H9 (cell line): Measurements from ENCODE around the gene F13A1. TPM values are rescaled to one million over a fixed set of nuclear protein-coding genes. Genes with fewer than 3 reads are reported as not detected.

Experiments
- DNase-seq: peaks from one replicate; pipeline ENCODE4 v3.0.0-alpha.2; 2017
- H2AFZ ChIP-seq: one replicate; pipeline ENCODE4 v1.6.1; 2013; ENCODE audit warnings: mild to moderate bottlenecking, low read length, control low read depth, moderate library complexity
- H2AK5ac ChIP-seq: 2 replicates; pipeline ENCODE4 v1.6.1; 2013; ENCODE audit warnings: low read length, control low read depth, mixed read lengths; ENCODE audit not compliant: insufficient read length
- H2BK120ac ChIP-seq: one replicate; pipeline ENCODE4 v1.6.1; 2013; ENCODE audit warnings: low read depth, mild to moderate bottlenecking, low read length, control low read depth, inconsistent platforms; ENCODE audit not compliant: poor library complexity, severe bottlenecking
- H2BK12ac ChIP-seq: 2 replicates; pipeline ENCODE4 v1.6.1; 2013; ENCODE audit warnings: low read length, control low read depth, mixed read lengths, low read depth; ENCODE audit not compliant: insufficient read length
- H2BK15ac ChIP-seq: 2 replicates; pipeline ENCODE4 v1.6.1; 2013; ENCODE audit warnings: low read depth, low read length, control low read depth
- H2BK20ac ChIP-seq: one replicate; pipeline ENCODE4 v1.6.1; 2013; ENCODE audit warnings: low read depth, mild to moderate bottlenecking, low read length, control low read depth, inconsistent platforms; ENCODE audit not compliant: poor library complexity, severe bottlenecking
- H2BK5ac ChIP-seq: 2 replicates; pipeline ENCODE4 v1.6.1; 2013; ENCODE audit warnings: low read length, control low read depth, mixed read lengths; ENCODE audit not compliant: insufficient read length
- H3K14ac ChIP-seq: 2 replicates; pipeline ENCODE4 v1.6.1; 2013; ENCODE audit warnings: low read length, control low read depth; ENCODE audit not compliant: insufficient read depth
- H3K18ac ChIP-seq: 2 replicates; pipeline ENCODE4 v1.6.1; 2013; ENCODE audit warnings: low read depth, mild to moderate bottlenecking, mixed read lengths, low read length, control low read depth; ENCODE audit not compliant: insufficient read length
- H3K23ac ChIP-seq: 2 replicates; pipeline ENCODE4 v1.6.1; 2013; ENCODE audit warnings: low read length, control low read depth, mixed read lengths, low read depth; ENCODE audit not compliant: insufficient read length
- H3K23me2 ChIP-seq: 2 replicates; pipeline ENCODE4 v1.6.1; 2013; ENCODE audit warnings: low read depth, mild to moderate bottlenecking, mixed read lengths, low read length, control low read depth; ENCODE audit not compliant: insufficient read length, poor library complexity, severe bottlenecking
- H3K27ac ChIP-seq: 2 replicates; pipeline ENCODE4 v1.5.1; 2013; ENCODE audit warnings: low read length, control low read depth, mixed read lengths, low read depth; ENCODE audit not compliant: insufficient read length
- H3K27me3 ChIP-seq: 2 replicates; pipeline ENCODE4 v1.6.1; 2013; ENCODE audit warnings: low read length, control low read depth, inconsistent platforms; ENCODE audit not compliant: insufficient read depth
- H3K4ac ChIP-seq: 2 replicates; pipeline ENCODE4 v1.6.1; 2013; ENCODE audit warnings: low read depth, mild to moderate bottlenecking, control low read depth, inconsistent platforms, low read length, moderate library complexity
- H3K4me1 ChIP-seq: 2 replicates; pipeline ENCODE4 v1.6.1; 2013; ENCODE audit warnings: low read length, control low read depth, inconsistent platforms; ENCODE audit not compliant: insufficient read depth
- H3K4me2 ChIP-seq: 2 replicates; pipeline ENCODE4 v1.6.1; 2013; ENCODE audit warnings: low read length, control low read depth, mixed read lengths; ENCODE audit not compliant: insufficient read length, insufficient read depth
- H3K56ac ChIP-seq: 2 replicates; pipeline ENCODE4 v1.6.1; 2013; ENCODE audit warnings: low read depth, mild to moderate bottlenecking, mixed read lengths, low read length, control low read depth; ENCODE audit not compliant: insufficient read length
- H3K79me1 ChIP-seq: 2 replicates; pipeline ENCODE4 v1.6.1; 2013; ENCODE audit warnings: low read depth, mild to moderate bottlenecking, moderate library complexity, low read length, control low read depth, inconsistent platforms; ENCODE audit not compliant: insufficient read depth, poor library complexity, severe bottlenecking
- H3K79me2 ChIP-seq: 2 replicates; pipeline ENCODE4 v1.6.1; 2013; ENCODE audit warnings: low read length, control low read depth, inconsistent platforms; ENCODE audit not compliant: insufficient read depth
- H3K9ac ChIP-seq: 2 replicates; pipeline ENCODE4 v1.6.1; 2013; ENCODE audit warnings: low read length, control low read depth, mixed read lengths; ENCODE audit not compliant: insufficient read length; ENCODE audit errors: extremely low read depth
- H3K9me3 ChIP-seq: one replicate; pipeline ENCODE4 v1.6.1; 2013; ENCODE audit warnings: low read depth, low read length, inconsistent platforms; ENCODE audit not compliant: control insufficient read depth
- H3T11ph ChIP-seq: one replicate; pipeline ENCODE4 v1.6.1; 2013; ENCODE audit warnings: mild to moderate bottlenecking, low read length, control low read depth, inconsistent platforms
- H4K20me1 ChIP-seq: one replicate; pipeline ENCODE4 v1.6.1; 2013; ENCODE audit not compliant: control insufficient read depth, insufficient read length, insufficient read depth
- H4K5ac ChIP-seq: 2 replicates; pipeline ENCODE4 v1.6.1; 2013; ENCODE audit warnings: low read depth, mild to moderate bottlenecking, mixed read lengths, low read length, control low read depth; ENCODE audit not compliant: insufficient read length
- H4K8ac ChIP-seq: replicated peaks from 2 replicates; pipeline ENCODE4 v1.6.1; 2013; ENCODE audit warnings: low read length, control low read depth, mixed read lengths, low read depth; ENCODE audit not compliant: insufficient read length
- H4K91ac ChIP-seq: 2 replicates; pipeline ENCODE4 v1.6.1; 2013; ENCODE audit warnings: low read depth, mild to moderate bottlenecking, moderate library complexity, mixed read lengths, low read length, control low read depth; ENCODE audit not compliant: insufficient read length
- H3K27ac Mint-ChIP-seq, 3 experiments: 2 replicates in 2 of 3; 3 replicates in 1 of 3; pipeline ENCODE4 v1.8.0; 2020 to 2021; ENCODE audit warnings: mixed read lengths in 3 of 3, mild to moderate bottlenecking in 1 of 3, moderate library complexity in 1 of 3
- H3K27me3 Mint-ChIP-seq: 2 replicates; pipeline ENCODE4 v1.8.0; 2021; ENCODE audit warnings: low read depth, mild to moderate bottlenecking, moderate library complexity, mixed read lengths
- H3K36me3 Mint-ChIP-seq, 3 experiments: 2 replicates in 2 of 3; 3 replicates in 1 of 3; pipeline ENCODE4 v1.8.0; 2020 to 2021; ENCODE audit warnings: low read depth in 3 of 3, mixed read lengths in 3 of 3; ENCODE audit not compliant: insufficient read depth in 1 of 3
- H3K4me1 Mint-ChIP-seq, 2 experiments: 2 replicates each; pipeline ENCODE4 v1.8.0; 2020; ENCODE audit warnings: mixed read lengths in 2 of 2
- H3K4me3 Mint-ChIP-seq, 2 experiments: 2 replicates in 1 of 2; 3 replicates in 1 of 2; pipeline ENCODE4 v1.8.0; 2020 to 2021; ENCODE audit warnings: mild to moderate bottlenecking in 2 of 2, mixed read lengths in 2 of 2, moderate library complexity in 1 of 2
- H3K9me3 Mint-ChIP-seq, 2 experiments: 2 replicates in 1 of 2; 3 replicates in 1 of 2; pipeline ENCODE4 v1.8.0; 2020; ENCODE audit warnings: mild to moderate bottlenecking in 2 of 2, mixed read lengths in 2 of 2, moderate library complexity in 1 of 2
- WGBS: extraction: QIAGEN DNeasy Blood & Tissue Kit; methylation state at CpG from one replicate; pipeline ENCODE4 v1.1.7; 2013; ENCODE audit warnings: missing lambda C conversion rate, low lambda C conversion rate, mixed read lengths; ENCODE audit not compliant: insufficient read length; ENCODE audit errors: extremely low coverage; 5-methylcytosine and 5-hydroxymethylcytosine counted together
- total RNA-seq: library from RNA; stranded (reverse); gene quantifications from 2 replicates; pipeline ENCODE4 v1.2.1, GENCODE V29; 2021
- TF ChIP-seq, protein P1 (sequence below): fragments of 200-600 bp; sonication (generic); conservative IDR thresholded peaks from 3 replicates; pipeline ENCODE4 v1.8.0; 2021; ENCODE audit warnings: antibody characterized with exemption, mild to moderate bottlenecking

The F13A1 gene
- total RNA-seq, 1 experiment from 2014 or later = 0.15 TPM

DNA sequence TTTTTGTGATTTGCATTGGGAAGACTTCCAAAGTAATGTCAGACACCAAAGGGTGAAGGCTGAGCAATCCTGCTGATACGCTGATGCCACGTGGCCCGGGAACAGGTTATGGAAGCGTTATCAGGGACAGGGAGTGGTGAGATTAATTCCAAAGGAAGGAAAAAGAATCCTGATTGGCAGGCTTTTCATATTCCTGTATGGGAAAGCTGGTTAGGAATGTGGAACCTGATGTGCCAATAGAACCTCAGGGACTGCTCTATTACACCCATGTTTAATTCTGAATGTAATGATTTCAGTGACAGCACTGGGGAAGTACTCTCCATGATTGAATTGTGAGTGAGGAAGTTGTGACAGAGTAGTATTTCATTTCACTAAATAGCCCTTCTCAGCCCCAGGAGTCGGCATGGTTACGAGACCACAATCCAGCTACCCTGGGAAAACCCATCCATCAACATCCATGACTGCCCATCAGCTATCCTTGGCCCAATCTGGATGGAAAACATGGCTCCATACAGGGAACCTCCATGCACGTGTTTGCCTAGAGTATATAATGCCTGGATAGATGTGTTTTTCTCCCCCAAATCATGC is 49.4 kb downstream of the F13A1 start:
- DNase-seq = no peak
- Histone ChIP-seq H4K91ac (no peak overlapping the region), H3K79me2 (no peaks in the 10 kb centered on the region), H4K5ac (no peak overlapping the region), H2BK20ac (no peak overlapping the region), H2AK5ac (no peak overlapping the region), H3K27ac (no peak overlapping the region), H3K9me3 (no peaks in the 10 kb centered on the region), H4K8ac (no peak overlapping the region), H2BK120ac (no peak overlapping the region), H3K9ac (no peak overlapping the region), H3K23me2 (no peaks in the 10 kb centered on the region), H3K14ac (no peak overlapping the region), H3K79me1 (no peaks in the 10 kb centered on the region), H3K27me3 (no peaks in the 10 kb centered on the region), H3K56ac (no peak overlapping the region), H3K4ac (no peak overlapping the region), H4K20me1 (no peaks in the 10 kb centered on the region), H2BK5ac (no peak overlapping the region), H3K4me2 (no peak overlapping the region), H2BK12ac (no peak overlapping the region), H3K18ac (no peak overlapping the region), H2AFZ (no peak overlapping the region), H3T11ph (no peak overlapping the region), H2BK15ac (no peak overlapping the region), H3K4me1 (no peaks in the 10 kb centered on the region), H3K23ac (no peak overlapping the region)
- no CpG with 5 or more reads among the region's 7 CpGs for WGBS
- Mint-ChIP-seq H3K27me3 (peaks cover 4% of the 10 kb centered on the region), H3K9me3 (no peaks in the 10 kb centered on the region; a peak in 2 of 5 replicates), H3K36me3 (no peaks in the 10 kb centered on the region), H3K4me3 (no peak overlapping the region), H3K27ac (no peak overlapping the region), H3K4me1 (no peaks in the 10 kb centered on the region)
- TF ChIP-seq, protein P1, sequence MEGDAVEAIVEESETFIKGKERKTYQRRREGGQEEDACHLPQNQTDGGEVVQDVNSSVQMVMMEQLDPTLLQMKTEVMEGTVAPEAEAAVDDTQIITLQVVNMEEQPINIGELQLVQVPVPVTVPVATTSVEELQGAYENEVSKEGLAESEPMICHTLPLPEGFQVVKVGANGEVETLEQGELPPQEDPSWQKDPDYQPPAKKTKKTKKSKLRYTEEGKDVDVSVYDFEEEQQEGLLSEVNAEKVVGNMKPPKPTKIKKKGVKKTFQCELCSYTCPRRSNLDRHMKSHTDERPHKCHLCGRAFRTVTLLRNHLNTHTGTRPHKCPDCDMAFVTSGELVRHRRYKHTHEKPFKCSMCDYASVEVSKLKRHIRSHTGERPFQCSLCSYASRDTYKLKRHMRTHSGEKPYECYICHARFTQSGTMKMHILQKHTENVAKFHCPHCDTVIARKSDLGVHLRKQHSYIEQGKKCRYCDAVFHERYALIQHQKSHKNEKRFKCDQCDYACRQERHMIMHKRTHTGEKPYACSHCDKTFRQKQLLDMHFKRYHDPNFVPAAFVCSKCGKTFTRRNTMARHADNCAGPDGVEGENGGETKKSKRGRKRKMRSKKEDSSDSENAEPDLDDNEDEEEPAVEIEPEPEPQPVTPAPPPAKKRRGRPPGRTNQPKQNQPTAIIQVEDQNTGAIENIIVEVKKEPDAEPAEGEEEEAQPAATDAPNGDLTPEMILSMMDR = no peak
